T-cell (primary cell): Measurements from ENCODE around the gene STAM2. TPM values are rescaled to one million over a fixed set of nuclear protein-coding genes. Genes with fewer than 3 reads are reported as not detected.
"Not testable (repeated sequence)": the region's sequence is repeated elsewhere in the genome, so short reads cannot be mapped to it uniquely, and the experiment has no call there.

Source experiments
- ATAC-seq, 4 experiments: fragments of 200-7000 bp in 3 of 4; fragments of 150-1000 bp in 1 of 4; cut with Tn5 transposase; replicated peaks in 1 of 4; 1 replicate in 3 of 4; 2 replicates in 1 of 4; pipeline ENCODE4 v1.10.0; 2021; ENCODE audit warnings: moderate library complexity in 3 of 4, mild to moderate bottlenecking in 2 of 4, moderate number of reproducible peaks in 1 of 4
- CTCF ChIA-PET, 2 donors: fragments of 300-600 bp; sonication (Branson Sonifier 250); formaldehyde crosslinking; loops; one replicate each; lab custom pipeline; 2022; ENCODE audit warnings: antibody characterized with exemption in 2 of 2; lab: Charles Lee
- POLR2A ChIA-PET, 2 donors: fragments of 300-600 bp; sonication (Branson Sonifier 250); formaldehyde crosslinking; loops; one replicate each; lab custom pipeline; 2022; ENCODE audit warnings: antibody characterized with exemption in 2 of 2; lab: Charles Lee
- DNase-seq, 35 experiments: peaks; one replicate each; pipeline versions ENCODE4 v3.0.0 to v3.0.0-alpha.2; 2013 to 2023
- H3K27ac ChIP-seq: one replicate; pipeline ENCODE4 v1.5.1; 2013; ENCODE audit warnings: low read length
- H3K27me3 ChIP-seq, 2 experiments: replicated peaks in 1 of 2; 1 replicate in 1 of 2; 2 replicates in 1 of 2; pipeline versions ENCODE4 v1.6.1 to v1.7.0; 2013; ENCODE audit warnings: low read length in 1 of 2, mixed read lengths in 1 of 2; ENCODE audit not compliant: control insufficient read depth in 2 of 2, insufficient read depth in 2 of 2; ENCODE audit errors: extremely low read depth in 1 of 2
- H3K36me3 ChIP-seq, 2 donors: 1 replicate in 1 of 2; 2 replicates in 1 of 2; pipeline versions ENCODE4 v1.6.1 to v1.7.0; 2013; ENCODE audit warnings: low read length in 1 of 2; ENCODE audit not compliant: control insufficient read depth in 2 of 2, insufficient read depth in 1 of 2; ENCODE audit errors: extremely low read depth in 1 of 2
- H3K4me1 ChIP-seq, 2 experiments: 1 replicate in 1 of 2; 2 replicates in 1 of 2; pipeline versions ENCODE4 v1.6.1 to v1.7.0; 2013; ENCODE audit warnings: low read length in 2 of 2, mixed read lengths in 1 of 2; ENCODE audit not compliant: insufficient read depth in 2 of 2, control insufficient read depth in 1 of 2; ENCODE audit errors: extremely low read depth in 1 of 2
- H3K4me3 ChIP-seq, 2 donors: 1 replicate in 1 of 2; 2 replicates in 1 of 2; pipeline versions ENCODE4 v1.5.1 to v1.7.0; 2013; ENCODE audit warnings: mild to moderate bottlenecking in 2 of 2, low read length in 1 of 2, moderate library complexity in 1 of 2; ENCODE audit not compliant: control insufficient read depth in 1 of 2; ENCODE audit errors: extremely low read depth in 1 of 2
- H3K9me3 ChIP-seq: 2 replicates; pipeline ENCODE4 v1.7.0; 2013
- H3K27ac Mint-ChIP-seq, 2 donors: one replicate each; pipeline ENCODE4 v1.8.0; 2020 to 2021; ENCODE audit warnings: mild to moderate bottlenecking in 2 of 2, mixed read lengths in 2 of 2
- H3K27me3 Mint-ChIP-seq, 2 donors: one replicate each; pipeline ENCODE4 v1.8.0; 2021 to 2022; ENCODE audit warnings: mixed read lengths in 2 of 2
- H3K36me3 Mint-ChIP-seq: one replicate; pipeline ENCODE4 v1.8.0; 2021; ENCODE audit warnings: mixed read lengths
- H3K4me1 Mint-ChIP-seq, 3 donors: one replicate each; pipeline ENCODE4 v1.8.0; 2020 to 2022; ENCODE audit warnings: mixed read lengths in 3 of 3, mild to moderate bottlenecking in 1 of 3
- H3K4me3 Mint-ChIP-seq, 3 donors: one replicate each; pipeline ENCODE4 v1.8.0; 2020 to 2022; ENCODE audit warnings: mild to moderate bottlenecking in 3 of 3, mixed read lengths in 3 of 3, moderate library complexity in 3 of 3
- H3K9me3 Mint-ChIP-seq, 3 donors: one replicate each; pipeline ENCODE4 v1.8.0; 2020 to 2022; ENCODE audit warnings: mixed read lengths in 3 of 3
- WGBS: methylation state at CpG from one replicate; pipeline ENCODE4 v1.1.5; 2013; ENCODE audit warnings: missing lambda C conversion rate; ENCODE audit not compliant: insufficient coverage; 5-methylcytosine and 5-hydroxymethylcytosine counted together
- total RNA-seq, 35 experiments: library from RNA in 6 of 35; stranded (reverse) in 6 of 35; fragments of 120-200 nt in 1 of 35; gene quantifications; one replicate each; pipeline versions ENCODE4 v1.2.1 to v1.2.4 and lab custom pipeline; 2013 to 2026

The STAM2 gene
- total RNA-seq, 5 donors from 2014 or later (not counting 1 experiment from before 2014, with no cell fraction given): 12.0 to 20.8 (median 19.3) TPM

- H3K27ac Mint-ChIP-seq: no peak overlapping the region
- H3K27ac ChIP-seq: no peak overlapping the region
- POLR2A ChIA-PET: no interaction called here
Measured at GRCh38 chr2:152186262-152186661, 10.7 kb upstream of the STAM2 start.

GRCh38 chr2:152183401-152184073, 8.0 kb upstream of the STAM2 start:
- Histone ChIP-seq H3K27ac (no peak overlapping the region), H3K36me3 (no peaks in the 10 kb centered on the region), H3K9me3 (no peaks in the 10 kb centered on the region), H3K4me3 (no peak overlapping the region), H3K4me1 (no peaks in the 10 kb centered on the region), H3K27me3 (peaks cover 0 to 5% of the 10 kb centered on the region in 2 experiments)
- H3K4me3 Mint-ChIP-seq: no peak overlapping the region
- DNase-seq (no peak), ATAC-seq (no peak)
- ChIA-PET CTCF (interaction anchor here in 1 of 2 donors (0.6 kb wide), 1 partner anchor 457 kb away, joined by 3 read pairs; no protein-coding TSS in a partner anchor), POLR2A (interaction anchor here in 1 of 2 donors (0.6 to 0.7 kb wide), 2 partner anchors 16 to 72 kb away, joined by 3 to 7 read pairs; no protein-coding TSS in a partner anchor)
- no peaks in the 10 kb centered on the region for H3K36me3 Mint-ChIP-seq
- peaks cover 13 to 24% of the 10 kb centered on the region in 2 donors for H3K27me3 Mint-ChIP-seq
- H3K27ac Mint-ChIP-seq: peak overlapping the region in 1 of 2 donors; percentile 16
- WGBS: no CpG with 5 or more reads among the region's 1 CpG
- peaks cover 7 to 14% (median 8%) of the 10 kb centered on the region in 3 donors for H3K4me1 Mint-ChIP-seq
- H3K9me3 Mint-ChIP-seq: no peaks in the 10 kb centered on the region

More at GRCh38 chr2:152186262-152186661, 10.7 kb upstream of the STAM2 start:
- Histone ChIP-seq H3K9me3 (no peaks in the 10 kb centered on the region), H3K27me3 (peaks cover 0 to 8% of the 10 kb centered on the region in 2 experiments), H3K36me3 (no peaks in the 10 kb centered on the region), H3K4me3 (no peak overlapping the region), H3K4me1 (no peaks in the 10 kb centered on the region)
- CTCF ChIA-PET: interaction anchor here in 1 of 2 donors (0.7 kb wide), 1 partner anchor 35 kb away, joined by 3 read pairs; no protein-coding TSS in a partner anchor
- DNase-seq (no peak), ATAC-seq (no peak)
- Mint-ChIP-seq H3K36me3 (no peaks in the 10 kb centered on the region), H3K4me3 (no peak overlapping the region), H3K27me3 (peaks cover 11 to 24% of the 10 kb centered on the region in 2 donors), H3K9me3 (no peaks in the 10 kb centered on the region), H3K4me1 (peaks cover 7 to 14% (median 8%) of the 10 kb centered on the region in 3 donors)
- WGBS: 100% methylated on average over 1 of the region's 3 CpGs

- no CpG with 5 or more reads among the region's 7 CpGs for WGBS
- Mint-ChIP-seq H3K27me3 (peaks cover 8 to 12% of the 10 kb centered on the region in 2 donors), H3K4me1 (peaks cover 20 to 27% (median 26%) of the 10 kb centered on the region in 3 donors)
- DNase-seq, H3K9me3 ChIP-seq, H3K27ac ChIP-seq, POLR2A ChIA-PET, H3K36me3 Mint-ChIP-seq, H3K27ac Mint-ChIP-seq, H3K4me3 Mint-ChIP-seq, H3K27me3 ChIP-seq, H3K36me3 ChIP-seq, H3K4me3 ChIP-seq, H3K9me3 Mint-ChIP-seq, ATAC-seq: not testable (repeated sequence)
- CTCF ChIA-PET: interaction anchor here (0.6 to 1.0 kb wide), 4 partner anchors 165 to 887 kb away, joined by 3 to 4 read pairs (median 3); no protein-coding TSS in a partner anchor
- H3K4me1 ChIP-seq: peaks cover 8 to 14% of the 10 kb centered on the region in 2 experiments
Measured at GRCh38 chr2:152177667-152178066, 2.1 kb upstream of the STAM2 start.

GRCh38 chr2:152176113-152176714, 651 bp upstream of the STAM2 start:
- H3K9me3 Mint-ChIP-seq: no peaks in the 10 kb centered on the region
- ATAC-seq: peak; percentile 6 to 23 (median 8)
- H3K27ac Mint-ChIP-seq: peak overlapping the region; percentile 99 to 100
- peaks cover 5 to 12% of the 10 kb centered on the region in 2 donors for H3K27me3 Mint-ChIP-seq
- H3K27me3 ChIP-seq: no peaks in the 10 kb centered on the region
- 0% methylated on average over 14 of the region's 29 CpGs for WGBS
- ChIA-PET POLR2A (no interaction called here), CTCF (interaction anchor here (0.6 to 3.2 kb wide), 14 partner anchors 9 to 567 kb away, joined by 3 to 30 read pairs (median 3); partner anchors contain the start of gene PRPF40A (in 1 of the 2))
- H3K36me3 Mint-ChIP-seq: no peaks in the 10 kb centered on the region
- H3K4me3 Mint-ChIP-seq: peak overlapping the region; percentile 98 to 99 (median 98)
- peak overlapping the region; percentile 81 to 98 for H3K4me3 ChIP-seq
- peaks cover 8 to 17% of the 10 kb centered on the region in 2 experiments for H3K4me1 ChIP-seq
- H3K36me3 ChIP-seq: no peaks in the 10 kb centered on the region
- H3K27ac ChIP-seq: peak overlapping the region; percentile 87
- no peak for DNase-seq
- H3K9me3 ChIP-seq: no peaks in the 10 kb centered on the region
- peaks cover 34 to 38% (median 38%) of the 10 kb centered on the region in 3 donors for H3K4me1 Mint-ChIP-seq

- ChIA-PET CTCF (interaction anchor here (2.1 to 3.2 kb wide), 3 partner anchors 460 to 542 kb away, joined by 11 to 30 read pairs (median 27); partner anchors contain the start of gene PRPF40A (in 1 of the 2)), POLR2A (no interaction called here)
Measured at GRCh38 chr2:152175012-152175367, 573 bp downstream of the STAM2 start.

GRCh38 chr2:152174574-152174973, 989 bp downstream of the STAM2 start:
- no peaks in the 10 kb centered on the region for H3K9me3 Mint-ChIP-seq
- peaks cover 37 to 47% (median 46%) of the 10 kb centered on the region in 3 donors for H3K4me1 Mint-ChIP-seq
- no peaks in the 10 kb centered on the region for H3K36me3 ChIP-seq
- H3K27ac Mint-ChIP-seq: peak overlapping the region; percentile 99 to 100
- peak overlapping the region; percentile 98 to 99 (median 98) for H3K4me3 Mint-ChIP-seq
- H3K27me3 ChIP-seq: no peaks in the 10 kb centered on the region
- H3K4me1 ChIP-seq: peaks cover 8 to 17% of the 10 kb centered on the region in 2 experiments
- H3K9me3 ChIP-seq: no peaks in the 10 kb centered on the region
- peaks cover 0 to 4% of the 10 kb centered on the region in 2 donors for H3K27me3 Mint-ChIP-seq
- H3K4me3 ChIP-seq: peak overlapping the region; percentile 81 to 98
- H3K27ac ChIP-seq: peak overlapping the region; percentile 87
- no CpG with 5 or more reads among the region's 7 CpGs for WGBS
- DNase-seq: no peak
- ChIA-PET CTCF (interaction anchor here in 1 of 2 donors (2.1 to 3.2 kb wide), 2 partner anchors 461 to 542 kb away, joined by 11 to 30 read pairs; partner anchors contain the start of gene PRPF40A), POLR2A (no interaction called here)
- ATAC-seq: no peak
- H3K36me3 Mint-ChIP-seq: peaks cover 2% of the 10 kb centered on the region

More at GRCh38 chr2:152175012-152175367, 573 bp downstream of the STAM2 start:
- Histone ChIP-seq H3K27me3 (no peaks in the 10 kb centered on the region), H3K36me3 (no peaks in the 10 kb centered on the region), H3K4me1 (peaks cover 8 to 17% of the 10 kb centered on the region in 2 experiments), H3K4me3 (peak overlapping the region; percentile 81 to 98), H3K9me3 (no peaks in the 10 kb centered on the region), H3K27ac (peak overlapping the region; percentile 87)
- WGBS: 0% methylated on average over 6 of the region's 10 CpGs
- peak overlapping the region; percentile 99 to 100 for H3K27ac Mint-ChIP-seq
- H3K27me3 Mint-ChIP-seq: peaks cover 0 to 6% of the 10 kb centered on the region in 2 donors
- DNase-seq (no peak), ATAC-seq (peak; percentile 2 to 28 (median 10))
- H3K9me3 Mint-ChIP-seq: no peaks in the 10 kb centered on the region
- no peaks in the 10 kb centered on the region for H3K36me3 Mint-ChIP-seq
- H3K4me1 Mint-ChIP-seq: peaks cover 34 to 44% (median 42%) of the 10 kb centered on the region in 3 donors
- peak overlapping the region; percentile 98 to 99 (median 98) for H3K4me3 Mint-ChIP-seq
